HG02943 (cell line): ENCODE measurements around the gene SPATA17.

ENCODE experiments used
- ATAC-seq: cut with Tn5 transposase; IDR thresholded peaks from one replicate; pipeline ENCODE4 v1.9.1; 2021; ENCODE audit warnings: mild to moderate bottlenecking, low read depth, moderate library complexity; ENCODE audit not compliant: unreplicated experiment

SPATA17 gene

GRCh38 chr1:217846733-217847132, 215.6 kb downstream of the SPATA17 start:
- no peak for ATAC-seq

DNA sequence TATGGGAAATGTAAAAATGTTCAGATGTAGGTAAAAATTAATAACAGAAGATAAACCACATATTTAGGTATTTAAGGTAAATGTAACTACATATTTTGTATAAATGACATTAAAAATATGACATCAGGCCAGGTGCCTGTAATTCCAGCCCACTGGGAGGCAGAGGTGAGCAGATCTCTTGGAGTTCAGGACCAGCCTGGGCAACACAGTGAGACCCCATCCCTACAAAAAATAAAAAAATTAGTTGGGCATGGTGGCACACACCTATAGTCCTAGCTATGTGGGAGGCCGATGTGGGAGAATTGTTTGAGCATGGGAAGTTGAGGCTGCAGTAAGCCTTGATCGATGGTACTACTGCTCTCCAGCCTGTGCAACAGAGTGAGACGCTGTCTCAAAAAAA, 216.5 kb downstream of the SPATA17 start:
- no peak for ATAC-seq

- ATAC-seq, result no peak
Measured at GRCh38 chr1:217856342-217857034, 225.3 kb downstream of the SPATA17 start.

DNA sequence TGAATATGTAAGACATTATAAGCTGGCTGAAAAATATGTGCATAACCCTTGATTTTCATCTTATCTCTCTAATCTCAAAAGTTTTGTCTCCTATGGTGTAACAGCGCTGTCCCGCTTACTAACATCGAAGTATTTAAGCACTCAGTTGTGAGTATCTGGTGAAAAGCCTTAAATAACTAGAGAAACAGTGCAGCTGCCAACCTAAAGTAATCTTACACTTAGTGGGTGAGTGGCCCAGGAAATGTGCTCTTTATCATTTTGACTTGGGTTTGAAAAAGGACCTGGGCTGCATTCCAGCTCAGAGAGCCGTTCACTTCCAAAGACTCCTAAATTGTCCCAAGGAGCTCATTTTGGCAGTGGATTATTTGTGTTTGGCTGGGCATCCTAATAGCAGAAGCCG, 225.9 kb downstream of the SPATA17 start:
- ATAC-seq, result no peak

DNA sequence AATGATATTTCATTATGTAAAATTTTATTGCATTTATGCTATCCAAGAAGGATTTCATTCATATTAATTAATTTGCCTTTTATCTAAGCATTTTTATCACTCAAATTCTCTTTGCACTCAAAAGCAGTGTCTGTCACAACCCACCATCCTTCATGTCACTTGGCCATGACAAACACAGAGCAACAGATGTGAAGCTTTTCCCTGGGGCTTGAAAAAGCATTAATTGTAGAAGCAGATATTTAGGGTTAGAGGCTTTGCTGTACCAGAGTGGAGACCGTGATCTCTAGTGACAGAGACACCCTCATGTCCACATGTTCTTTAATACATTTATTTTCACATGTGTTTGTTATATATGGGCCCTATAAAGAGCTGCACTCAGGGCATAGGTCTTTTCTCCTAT, 230.5 kb downstream of the SPATA17 start:
- ATAC-seq, result no peak

DNA sequence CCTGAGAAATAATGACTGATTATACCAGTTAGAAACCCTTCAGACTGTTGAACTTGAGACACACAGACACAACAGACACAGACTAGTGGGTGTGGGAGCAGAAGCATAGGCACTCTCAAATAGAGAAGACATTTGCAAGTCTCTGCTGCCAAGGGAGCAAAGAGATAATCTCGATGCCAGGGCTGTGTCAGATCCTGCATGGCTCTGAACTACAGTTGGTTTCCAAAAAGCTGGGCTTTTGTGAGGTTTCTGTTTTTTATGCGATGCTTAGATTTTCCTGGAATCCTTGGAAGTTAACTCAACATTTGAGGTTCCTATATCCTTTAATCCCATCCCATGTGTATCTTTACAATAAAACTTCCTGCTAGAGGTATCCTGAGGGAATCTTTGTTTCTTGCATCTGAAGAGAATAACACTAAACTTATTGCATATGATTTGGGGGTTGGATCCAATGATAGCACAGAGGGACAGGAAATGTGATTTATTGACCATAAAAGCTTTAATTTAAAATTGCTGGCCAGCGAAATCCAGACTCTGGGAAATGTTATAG, 236.4 kb downstream of the SPATA17 start:
- no peak for ATAC-seq

DNA sequence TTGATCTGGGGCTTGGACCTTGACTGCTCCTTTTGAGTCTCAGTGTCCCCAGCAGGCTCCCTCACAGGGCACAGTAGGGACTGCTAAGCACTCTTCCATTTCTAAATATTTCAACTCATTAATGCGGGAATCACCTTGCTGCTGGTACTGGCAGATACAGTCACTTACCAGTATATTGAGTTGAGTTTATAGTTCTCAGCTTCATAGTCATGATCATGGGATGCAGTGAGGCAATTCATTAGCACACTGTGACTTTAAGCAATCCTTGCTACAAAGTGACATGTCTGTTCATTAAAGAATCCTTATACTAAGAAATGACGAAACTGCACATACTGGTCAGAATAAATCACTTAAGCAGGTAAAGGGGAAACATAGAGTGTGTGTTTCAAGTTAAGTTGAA, 240.8 kb downstream of the SPATA17 start:
- no peak for ATAC-seq

GRCh38 chr1:217875229-217875628, 244.1 kb downstream of the SPATA17 start:
- ATAC-seq, result no peak

GRCh38 chr1:217876401-217876800, 245.3 kb downstream of the SPATA17 start:
- ATAC-seq, result no peak

DNA sequence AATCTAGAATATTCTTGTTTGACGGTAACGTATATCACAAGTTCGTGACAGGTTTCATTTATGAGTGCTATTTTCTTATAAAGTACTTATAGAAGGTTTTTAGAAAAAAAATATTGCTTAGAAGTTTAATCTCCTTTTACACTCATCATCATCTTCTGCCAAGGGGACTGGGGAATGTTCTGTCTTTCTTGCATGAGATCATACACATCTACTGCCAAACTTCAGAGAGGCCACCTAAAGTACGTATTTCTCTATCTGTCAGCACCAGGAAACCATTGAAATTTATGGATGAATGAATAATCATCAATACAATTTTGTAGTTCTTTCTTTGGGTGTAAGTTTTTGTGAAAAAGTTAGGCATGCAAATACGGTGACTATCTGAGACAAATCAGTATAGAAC, 245.8 kb downstream of the SPATA17 start:
- no peak for ATAC-seq

GRCh38 chr1:217881131-217881543, 250.0 kb downstream of the SPATA17 start:
- ATAC-seq, result no peak

DNA sequence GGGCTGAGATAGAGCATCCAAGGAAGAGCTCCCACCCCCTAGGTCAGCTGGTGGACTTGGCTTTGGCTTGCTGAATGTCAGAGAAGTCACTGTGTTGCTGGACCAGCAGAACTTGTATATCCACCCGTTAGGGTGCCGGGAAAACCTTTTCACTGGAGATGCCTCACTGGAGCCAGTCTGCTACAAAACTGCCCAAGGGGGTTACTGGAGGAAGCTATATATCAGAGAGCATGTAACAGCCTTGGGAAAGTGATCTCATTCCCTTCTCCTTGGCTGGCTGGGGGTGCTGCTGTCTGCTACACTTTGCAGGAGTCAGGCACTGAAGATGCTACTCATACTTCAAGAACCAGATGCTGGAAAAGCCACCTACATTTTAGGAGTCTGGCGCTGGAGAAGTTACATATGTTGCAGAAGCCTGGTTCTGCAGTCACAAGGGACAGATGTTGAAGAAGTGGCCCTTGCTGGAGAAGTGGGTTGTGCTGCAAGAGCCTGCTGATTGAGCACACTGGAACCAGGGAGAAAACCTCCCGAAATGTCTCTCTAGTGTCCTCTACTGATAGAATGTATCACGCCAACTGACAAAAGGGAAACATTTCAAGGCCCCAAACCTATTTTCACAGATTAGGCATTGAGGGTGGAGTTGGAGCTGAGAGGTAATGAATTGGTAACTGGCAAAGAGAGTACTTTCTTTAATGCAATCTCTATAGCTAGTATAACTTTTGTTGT, 250.6 kb downstream of the SPATA17 start:
- ATAC-seq, result no peak

DNA sequence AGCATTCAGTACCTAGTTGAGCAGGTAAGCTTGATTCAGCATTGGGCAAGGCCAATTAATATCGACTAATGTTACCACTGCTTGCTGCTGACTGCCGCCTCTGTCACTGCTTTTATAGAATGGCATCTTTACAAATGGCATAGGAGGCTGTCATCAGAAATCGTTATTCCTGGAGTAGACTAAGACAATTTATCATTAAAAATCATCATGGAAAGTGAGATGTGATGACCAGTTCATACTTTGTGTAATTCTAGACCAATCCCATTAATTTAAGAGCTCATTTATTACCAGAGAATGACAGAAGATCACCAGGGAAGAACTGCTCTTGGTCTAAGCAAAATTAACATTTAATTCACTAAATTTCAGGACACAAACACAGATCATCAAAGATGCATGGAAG, 254.0 kb downstream of the SPATA17 start:
- ATAC-seq, result no peak

- no peak for ATAC-seq
Measured at GRCh38 chr1:217888328-217888727, 257.2 kb downstream of the SPATA17 start.

GRCh38 chr1:217889401-217889800, 258.3 kb downstream of the SPATA17 start:
- ATAC-seq, result no peak

- no peak for ATAC-seq
Measured at GRCh38 chr1:217891966-217892365, 260.8 kb downstream of the SPATA17 start.

GRCh38 chr1:217892750-217893149, 261.6 kb downstream of the SPATA17 start:
- no peak for ATAC-seq

- ATAC-seq, result no peak
Measured at GRCh38 chr1:217895841-217896240, 264.7 kb downstream of the SPATA17 start.

GRCh38 chr1:217896490-217896889, 265.3 kb downstream of the SPATA17 start:
- ATAC-seq, result no peak

- no peak for ATAC-seq
Measured at GRCh38 chr1:217897100-217897499, 266.0 kb downstream of the SPATA17 start.

DNA sequence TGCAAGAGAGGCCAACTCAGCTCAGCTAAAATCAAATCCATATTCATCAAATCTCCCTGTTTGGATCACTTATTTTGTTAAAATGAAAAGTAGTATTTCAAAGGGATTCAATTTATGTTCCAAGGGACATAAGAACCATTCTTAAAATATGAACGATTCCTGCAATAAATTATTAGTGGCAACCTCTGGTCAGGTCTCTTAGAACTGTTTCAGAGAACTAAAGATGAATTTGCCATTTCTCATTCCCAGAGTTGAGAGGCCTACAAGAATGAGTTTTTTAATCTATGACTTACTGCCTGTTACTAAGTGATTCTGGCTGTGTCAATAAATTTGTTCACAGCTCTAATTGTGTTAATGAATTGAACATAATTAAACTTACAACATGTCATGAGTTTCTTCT, 268.5 kb downstream of the SPATA17 start:
- ATAC-seq, result no peak

- ATAC-seq, result no peak
Measured at GRCh38 chr1:217907504-217907903, 276.4 kb downstream of the SPATA17 start.
